Sciatic nerve (tissue), 2 donors: ENCODE results near the gene FLYWCH1. TPM values are rescaled to one million over a fixed set of nuclear protein-coding genes. Genes with fewer than 3 reads are reported as not detected.
A peak's percentile ranks its signal among the peaks of the same experiment; 100 is the strongest.
"Not testable (repeated sequence)": the region's sequence is repeated elsewhere in the genome, so short reads cannot be mapped to it uniquely, and the experiment has no call there.

Experiments used
- ATAC-seq: fragments of 200-7000 bp; cut with Tn5 transposase; one replicate; pipeline ENCODE4 v1.9.1; 2020; ENCODE audit warnings: mild to moderate bottlenecking, moderate library complexity
- DNase-seq: peaks from one replicate; pipeline ENCODE4 v3.0.0-alpha.2; 2020; ENCODE audit warnings: low spot score
- intact Hi-C: fragments of 100-400 bp; cut with DNase I; formaldehyde crosslinking; loops from one replicate; pipeline ENCODE4 v1.14.2; 2022
- total RNA-seq: library from RNA; stranded (reverse); fragmentation: NEBNext Ultra II Directional; extraction: Animal tissue kit (Norgen Biotek cat#: 25700); gene quantifications from one replicate; pipeline ENCODE4 v1.2.1, GENCODE V29; 2021
- donor health status: DM: no; HTN: no; CAD: no.
- donor health status: DM: no; HTN: no; CAD: no.

Gene FLYWCH1
- total RNA-seq, 1 donor from 2014 or later, result 72.5 TPM

DNA sequence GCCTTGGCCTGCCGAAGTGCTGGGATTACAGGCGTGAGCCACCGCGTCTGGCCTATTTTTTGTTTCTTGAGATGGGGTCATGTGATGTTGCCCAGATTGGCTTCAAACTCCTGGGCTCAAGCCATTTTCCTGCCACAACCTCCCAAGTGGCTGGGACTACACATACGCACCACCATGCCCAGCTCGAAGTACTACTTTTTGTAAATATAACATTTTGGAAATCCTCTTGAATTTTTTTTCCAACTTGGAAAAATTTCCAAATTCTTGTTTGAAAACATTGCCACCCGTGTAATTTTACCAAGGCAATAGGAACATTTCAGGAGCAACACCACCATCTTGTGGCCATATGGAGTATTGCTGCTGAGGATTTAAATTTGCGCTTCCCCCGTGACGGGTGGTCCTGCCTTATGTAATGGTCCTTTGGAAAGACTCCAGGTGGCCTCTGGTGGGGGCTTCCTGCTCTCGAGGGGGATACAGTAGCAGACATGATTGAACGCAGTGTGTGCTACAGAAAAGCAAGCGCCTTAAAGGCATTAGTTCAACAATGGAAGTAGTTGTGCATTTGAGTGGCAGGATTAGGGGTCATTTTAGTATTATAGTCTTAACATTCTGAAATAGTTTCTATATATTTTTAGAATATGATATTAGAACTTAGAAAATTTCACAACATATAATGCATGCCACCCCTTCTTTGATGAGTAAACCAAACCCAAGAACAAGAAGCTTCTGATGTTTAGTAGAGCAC, 8.0 kb downstream of the FLYWCH1 start:
- DNase-seq, result peak; percentile 80
- intact Hi-C loops, result loop anchor here (10.0 kb wide), 1 partner anchor 45 kb away; no protein-coding TSS in a partner anchor

GRCh38 chr16:2923481-2923880, 11.8 kb downstream of the FLYWCH1 start:
- intact Hi-C loops, result loop anchor here (10.0 kb wide), 1 partner anchor 49 kb away; no protein-coding TSS in a partner anchor
- no peak for DNase-seq
- no peak for ATAC-seq

More for the DNA sequence above, 8.0 kb downstream of the FLYWCH1 start:
- peak; percentile 79 for ATAC-seq

DNA sequence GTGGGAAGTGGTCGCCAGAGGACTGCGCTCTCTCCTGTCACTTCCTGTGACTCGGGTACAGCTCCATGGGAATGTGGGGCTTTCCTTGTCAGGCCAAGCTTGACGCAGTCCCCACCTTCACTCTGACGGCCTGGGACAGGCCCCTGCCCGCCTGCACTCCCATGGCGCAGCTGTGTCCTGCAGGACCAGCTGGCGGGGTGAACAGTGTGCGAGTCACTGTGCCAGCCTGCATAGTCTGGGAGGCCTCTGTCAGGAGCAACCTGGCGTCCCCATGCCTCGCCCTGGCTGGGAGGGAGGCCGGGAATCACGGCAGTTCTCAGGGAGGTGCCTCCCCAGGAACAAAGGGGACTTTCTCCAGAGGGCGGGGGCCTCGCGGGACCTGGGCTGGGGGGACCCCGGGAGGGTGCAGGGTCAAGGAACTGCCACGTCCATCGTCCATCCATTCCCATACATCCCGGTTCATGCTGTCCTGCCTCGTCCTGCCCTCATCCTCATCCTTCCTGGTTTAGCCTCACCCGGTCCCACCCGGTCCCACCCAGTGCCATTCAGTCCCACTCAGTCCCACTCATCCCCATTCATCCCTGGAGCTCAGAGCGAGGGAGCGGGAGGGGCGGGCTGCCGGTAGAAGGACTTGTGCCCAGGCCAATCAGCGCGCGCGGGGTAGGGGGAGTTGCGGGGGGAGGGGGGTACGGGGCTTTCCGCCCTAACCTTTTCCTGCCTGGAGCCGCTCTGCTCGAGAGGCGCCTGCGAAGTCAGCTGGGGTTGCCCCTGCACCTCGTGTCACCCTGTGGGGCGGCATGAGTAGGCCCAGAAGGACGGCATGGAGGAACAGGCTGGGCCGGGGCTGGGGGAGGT, 13.4 kb downstream of the FLYWCH1 start:
- peak; percentile 5 for ATAC-seq
- intact Hi-C loops, result loop anchor here (10.0 kb wide), 1 partner anchor 50 kb away; no protein-coding TSS in a partner anchor
- DNase-seq, result no peak

DNA sequence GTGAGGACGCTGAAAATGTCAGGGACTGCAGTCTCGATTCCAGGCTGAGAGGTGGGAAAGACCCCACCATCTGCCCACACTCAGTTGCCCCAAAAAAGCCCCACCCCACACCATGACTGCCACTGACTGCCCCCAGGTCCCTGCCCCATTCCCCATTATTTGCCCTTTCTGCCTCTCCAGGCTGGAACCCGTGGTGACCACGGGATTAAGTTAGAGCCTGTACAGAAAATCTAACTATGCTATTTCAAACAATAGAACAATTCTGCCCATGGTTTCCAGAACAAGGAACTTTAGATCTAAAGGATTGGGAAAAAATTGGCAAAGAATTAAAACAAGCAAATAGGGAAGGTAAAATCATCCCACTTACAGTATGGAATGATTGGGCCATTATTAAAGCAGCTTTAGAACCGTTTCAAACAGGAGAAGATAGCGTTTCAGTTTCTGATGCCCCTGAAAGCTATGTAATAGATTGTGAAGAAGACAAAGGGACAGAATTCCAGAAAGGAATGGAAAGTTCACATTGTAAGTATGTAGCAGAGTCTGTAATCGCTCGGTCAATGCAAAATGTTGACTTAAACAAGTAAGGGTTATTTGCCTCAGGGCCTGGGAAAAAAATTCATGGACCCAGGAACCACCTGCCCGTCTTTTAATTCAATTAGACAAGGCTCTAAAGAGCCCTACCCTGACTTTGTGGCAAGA, 14.4 kb downstream of the FLYWCH1 start:
- intact Hi-C loops, result loop anchor here (10.0 kb wide), 1 partner anchor 51 kb away; no protein-coding TSS in a partner anchor
- no peak for DNase-seq
- ATAC-seq, result peak; percentile 11

- DNase-seq, result no peak
- intact Hi-C loops, result loop anchor here (10.0 kb wide), 1 partner anchor 52 kb away; no protein-coding TSS in a partner anchor
- ATAC-seq, result no peak
Observed at GRCh38 chr16:2926650-2926999, 14.9 kb downstream of the FLYWCH1 start.

- DNase-seq, result peak; percentile 91
- intact Hi-C loops, result loop anchor here (10.0 kb wide), 1 partner anchor 52 kb away; no protein-coding TSS in a partner anchor
- ATAC-seq, result peak; percentile 96
Observed at GRCh38 chr16:2927010-2927646, 15.4 kb downstream of the FLYWCH1 start.

DNA sequence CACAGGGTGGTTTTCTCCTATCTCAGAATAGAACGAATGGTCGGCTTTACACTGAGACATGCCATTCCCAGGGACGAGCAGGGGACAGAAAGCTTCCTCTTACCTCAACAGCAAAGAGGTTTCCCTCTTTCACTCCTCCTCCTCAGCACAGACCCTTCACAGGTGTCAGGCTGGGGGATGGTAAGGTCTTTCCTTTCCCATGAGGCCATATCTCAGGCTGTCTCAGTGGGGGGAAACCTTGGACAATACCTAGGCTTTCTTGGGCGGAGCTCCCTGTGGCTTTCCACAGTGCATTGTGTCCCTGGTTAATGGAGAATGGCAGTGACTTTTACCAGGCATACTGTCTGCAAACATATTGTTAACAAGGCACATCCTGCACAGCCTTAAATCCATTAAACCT, 16.4 kb downstream of the FLYWCH1 start:
- intact Hi-C loops, result loop anchor here (10.0 kb wide), 1 partner anchor 53 kb away; no protein-coding TSS in a partner anchor
- ATAC-seq, DNase-seq: not testable (repeated sequence)

GRCh38 chr16:2928796-2929195, 17.1 kb downstream of the FLYWCH1 start:
- ATAC-seq (no peak), DNase-seq (no peak)
- intact Hi-C loops, result loop anchor here (10.0 kb wide), 1 partner anchor 54 kb away; no protein-coding TSS in a partner anchor

DNA sequence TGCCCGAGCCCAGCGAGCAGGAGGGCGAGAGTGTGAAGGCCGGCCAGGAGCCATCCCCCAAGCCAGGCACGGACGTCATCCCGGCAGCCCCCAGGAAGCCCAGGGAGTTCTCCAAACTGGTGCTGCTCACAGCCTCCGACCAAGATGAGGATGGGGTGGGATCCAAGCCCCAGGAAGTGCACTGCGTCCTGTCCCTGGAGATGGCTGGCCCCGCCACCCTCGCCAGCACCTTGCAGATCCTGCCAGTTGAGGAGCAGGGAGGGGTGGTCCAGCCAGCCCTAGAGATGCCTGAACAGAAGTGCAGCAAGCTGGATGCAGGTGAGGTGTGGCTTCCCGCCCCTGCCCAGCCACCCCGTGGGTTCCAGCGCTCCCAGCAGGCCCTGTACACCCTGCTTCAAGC, 18.0 kb downstream of the FLYWCH1 start:
- DNase-seq (no peak), ATAC-seq (no peak)
- intact Hi-C loops, result loop anchor here (10.0 kb wide), 1 partner anchor 55 kb away; no protein-coding TSS in a partner anchor

- DNase-seq (no peak), ATAC-seq (no peak)
- intact Hi-C loops, result no loop called here
Observed at GRCh38 chr16:2930236-2930635, 18.5 kb downstream of the FLYWCH1 start.

GRCh38 chr16:2931231-2931914, 19.6 kb downstream of the FLYWCH1 start:
- DNase-seq, intact Hi-C loops, ATAC-seq: not testable (repeated sequence)

- no peak for DNase-seq
- intact Hi-C loops, result no loop called here
- ATAC-seq, result no peak
Observed at GRCh38 chr16:2933136-2933535, 21.4 kb downstream of the FLYWCH1 start.

GRCh38 chr16:2933701-2934100, 22.0 kb downstream of the FLYWCH1 start:
- no peak for ATAC-seq
- intact Hi-C loops, result no loop called here
- no peak for DNase-seq

DNA sequence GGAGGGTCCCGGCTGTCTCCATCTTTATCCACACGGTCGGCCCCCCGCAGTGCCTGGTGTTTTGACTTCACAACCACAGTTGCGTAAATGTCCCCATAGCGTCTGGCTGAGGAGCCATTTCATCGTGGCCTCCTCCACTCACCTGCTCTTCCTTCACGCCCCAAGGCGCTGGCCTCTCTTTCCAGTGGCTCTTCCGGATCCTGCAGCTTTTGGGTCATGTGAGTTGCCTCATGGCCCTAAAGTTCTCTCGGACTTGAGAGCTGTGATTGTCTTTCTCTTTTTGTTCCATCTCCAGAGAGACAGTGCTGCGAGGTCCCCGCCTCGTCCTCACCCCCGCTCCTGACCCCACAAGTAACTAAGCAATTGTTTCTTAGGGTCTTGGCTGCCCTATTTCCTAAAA, 22.7 kb downstream of the FLYWCH1 start:
- intact Hi-C loops, result no loop called here
- DNase-seq (no peak), ATAC-seq (no peak)

- ATAC-seq, result no peak
- no peak for DNase-seq
- intact Hi-C loops, result no loop called here
Observed at GRCh38 chr16:2936436-2937011, 24.8 kb downstream of the FLYWCH1 start.

GRCh38 chr16:2937170-2937569, 25.4 kb downstream of the FLYWCH1 start:
- no peak for DNase-seq

DNA sequence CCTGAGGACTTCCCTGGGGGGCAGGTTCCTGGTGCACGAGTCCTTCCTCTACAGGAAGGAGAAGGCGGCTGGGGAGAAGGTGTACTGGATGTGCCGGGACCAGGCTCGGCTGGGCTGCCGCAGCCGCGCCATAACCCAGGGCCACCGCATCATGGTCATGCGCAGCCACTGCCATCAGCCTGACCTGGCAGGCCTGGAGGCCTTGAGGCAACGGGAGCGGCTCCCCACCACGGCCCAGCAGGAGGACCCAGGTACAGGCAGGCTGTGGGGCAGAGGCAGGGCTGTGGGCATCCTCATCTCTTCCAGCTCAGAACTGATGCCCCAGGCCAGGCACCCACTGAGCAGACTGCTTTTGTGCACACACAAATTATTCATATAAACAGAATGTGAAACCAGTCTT, 26.5 kb downstream of the FLYWCH1 start:
- DNase-seq, result no peak
- no peak for ATAC-seq
- intact Hi-C loops, result no loop called here

More at GRCh38 chr16:2937170-2937569, 25.4 kb downstream of the FLYWCH1 start:
- intact Hi-C loops, result no loop called here
- no peak for ATAC-seq

- intact Hi-C loops, result no loop called here
- DNase-seq, result no peak
- ATAC-seq, result no peak
Observed at GRCh38 chr16:2939968-2940367, 28.2 kb downstream of the FLYWCH1 start.
